Measurements from ENCODE around the gene ACOD1.
"Not testable (repeated sequence)": the region's sequence is repeated elsewhere in the genome, so short reads cannot be mapped to it uniquely, and the experiment has no call there.

The ACOD1 gene

DNA sequence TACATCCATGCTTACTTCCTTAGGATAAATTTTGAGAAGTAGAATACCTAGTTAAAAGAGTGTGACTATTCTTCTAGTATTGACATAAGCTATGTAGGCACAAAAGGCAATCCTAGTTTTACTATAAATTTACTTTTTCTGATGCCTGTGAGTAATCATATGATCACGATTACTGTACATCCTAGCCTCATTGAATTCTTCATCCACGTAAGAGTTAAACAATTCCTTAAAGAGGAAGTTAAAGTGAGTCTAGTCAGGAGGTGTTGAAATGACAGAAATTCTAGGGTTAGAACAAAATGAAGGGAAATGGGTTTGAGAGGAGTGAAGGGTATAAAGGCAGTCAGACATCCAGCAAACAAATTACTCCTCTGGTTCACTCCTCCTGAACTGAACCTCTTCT is at the start of gene ACOD1:
Gene ACOD1, plus strand, starts transcription at position 363 of the 400 bp plus-strand sequence. CDS start 48 bp downstream, outside the sequence.
- DNase-seq (ENCODE audit: low read depth in 2 of 2), result no peak

GRCh38 chr13:76899066-76899465 is 49.2 kb upstream of the ACOD1 start:
- not testable (repeated sequence) for DNase-seq (ENCODE audit: low read depth in 2 of 2)

DNA sequence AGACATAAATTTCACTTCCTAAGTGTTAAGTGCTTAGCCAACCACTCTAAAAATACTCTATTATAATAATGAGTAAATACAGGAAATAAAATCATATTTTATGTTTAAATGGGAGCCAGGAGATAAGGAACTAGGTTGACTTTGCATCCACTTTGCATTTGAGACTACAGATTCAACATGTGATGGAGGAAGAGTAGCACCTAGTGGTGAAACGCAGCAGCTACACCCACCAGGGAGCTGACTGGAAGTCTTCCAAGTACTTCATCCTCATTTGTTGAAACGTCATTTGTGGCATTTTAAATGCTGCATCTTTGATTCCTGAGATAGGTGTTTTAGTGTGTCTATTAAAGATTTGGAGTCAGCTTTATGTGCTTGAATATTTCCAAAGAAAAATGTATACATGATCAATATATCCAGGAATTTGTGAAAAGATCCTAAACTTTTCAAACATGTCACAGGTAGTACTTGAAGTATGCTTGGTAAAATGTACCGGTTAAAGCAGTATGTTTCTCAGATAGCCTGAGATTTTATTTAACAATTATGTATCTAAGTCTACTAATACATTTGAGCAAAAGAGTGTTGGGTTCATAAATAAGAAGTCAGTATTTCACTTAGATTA is 44.7 kb upstream of the ACOD1 start:
- peak; percentile 4 to 51 for DNase-seq (ENCODE audit: low read depth in 2 of 2)

DNA sequence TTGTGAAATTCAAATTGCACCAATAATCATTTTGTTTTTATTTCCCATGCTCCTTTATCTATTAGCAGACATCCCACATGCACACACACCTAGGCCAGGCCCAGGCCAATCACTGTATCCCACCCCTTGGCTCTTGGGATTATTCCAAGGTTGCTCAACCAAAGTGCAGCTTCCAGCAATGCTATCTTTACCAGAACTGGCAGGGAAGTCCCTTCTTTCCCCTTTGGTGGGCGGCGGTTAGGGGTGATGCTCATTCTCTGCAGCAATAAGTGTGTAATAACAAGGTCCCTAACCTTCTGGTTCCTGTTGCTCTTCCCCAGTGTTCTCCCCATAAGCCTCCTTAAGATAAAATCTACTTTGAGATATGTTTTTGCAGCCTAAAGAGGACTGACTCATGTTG is 43.8 kb upstream of the ACOD1 start:
- no peak for DNase-seq (ENCODE audit: low read depth in 2 of 2)

DNA sequence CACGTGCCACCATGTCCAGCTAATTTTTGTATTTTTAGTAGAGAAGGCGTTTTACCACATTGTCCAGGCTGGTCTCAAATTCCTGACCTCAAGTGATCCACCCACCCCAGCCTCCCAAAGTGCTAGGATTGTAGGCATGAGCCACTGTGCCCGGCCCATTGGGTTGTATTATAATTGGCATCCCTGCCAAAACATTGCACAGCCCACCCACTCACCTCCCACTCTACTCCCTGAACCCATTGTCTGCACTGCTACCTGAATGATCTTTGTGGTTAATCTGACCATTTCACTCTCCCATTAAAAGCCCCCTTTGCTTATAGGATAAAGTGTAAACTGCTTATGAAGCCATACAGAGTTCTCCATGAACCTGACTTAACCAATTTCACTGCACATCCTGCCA is 35.8 kb upstream of the ACOD1 start:
- DNase-seq (ENCODE audit: low read depth in 2 of 2), result no peak

DNA sequence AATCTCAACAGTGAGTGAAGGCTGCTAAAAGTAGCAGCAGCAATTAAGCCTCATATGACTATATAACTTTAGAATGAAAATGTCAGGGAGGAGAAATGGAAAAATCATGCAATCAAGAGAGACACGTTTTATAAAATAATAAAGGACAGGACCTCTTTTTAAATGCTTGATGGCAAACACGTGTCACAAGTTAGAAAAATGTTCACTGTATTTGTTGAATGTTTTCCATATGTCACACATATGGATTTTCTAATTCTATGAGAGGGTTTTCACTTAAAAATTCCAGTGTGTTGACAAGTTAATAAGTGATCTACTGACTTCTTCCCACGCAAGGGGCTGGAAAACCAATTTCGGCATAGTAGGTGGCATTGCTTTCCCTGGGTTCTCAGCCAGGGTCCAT is 34.4 kb upstream of the ACOD1 start:
- DNase-seq (ENCODE audit: low read depth in 2 of 2), result no peak

DNA sequence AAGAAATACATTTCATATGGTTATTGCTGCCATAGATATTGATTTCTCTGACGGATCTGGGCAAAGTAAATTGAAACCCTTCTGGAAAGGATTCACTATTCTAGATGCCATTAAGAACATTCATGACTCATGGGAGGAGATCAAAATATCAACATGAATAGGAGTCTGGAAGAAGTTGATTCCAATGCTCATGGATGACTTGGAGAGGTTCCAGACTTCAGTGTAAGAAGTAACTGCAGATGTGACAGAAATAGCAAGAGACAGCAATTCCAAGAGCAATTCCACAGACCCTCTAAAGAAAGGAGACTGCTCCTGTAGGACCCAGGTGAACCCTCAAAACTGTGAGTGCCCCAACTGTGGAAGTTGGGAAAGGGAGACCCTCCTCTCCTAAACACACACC is 31.2 kb upstream of the ACOD1 start:
- no peak for DNase-seq (ENCODE audit: low read depth in 2 of 2)

DNA sequence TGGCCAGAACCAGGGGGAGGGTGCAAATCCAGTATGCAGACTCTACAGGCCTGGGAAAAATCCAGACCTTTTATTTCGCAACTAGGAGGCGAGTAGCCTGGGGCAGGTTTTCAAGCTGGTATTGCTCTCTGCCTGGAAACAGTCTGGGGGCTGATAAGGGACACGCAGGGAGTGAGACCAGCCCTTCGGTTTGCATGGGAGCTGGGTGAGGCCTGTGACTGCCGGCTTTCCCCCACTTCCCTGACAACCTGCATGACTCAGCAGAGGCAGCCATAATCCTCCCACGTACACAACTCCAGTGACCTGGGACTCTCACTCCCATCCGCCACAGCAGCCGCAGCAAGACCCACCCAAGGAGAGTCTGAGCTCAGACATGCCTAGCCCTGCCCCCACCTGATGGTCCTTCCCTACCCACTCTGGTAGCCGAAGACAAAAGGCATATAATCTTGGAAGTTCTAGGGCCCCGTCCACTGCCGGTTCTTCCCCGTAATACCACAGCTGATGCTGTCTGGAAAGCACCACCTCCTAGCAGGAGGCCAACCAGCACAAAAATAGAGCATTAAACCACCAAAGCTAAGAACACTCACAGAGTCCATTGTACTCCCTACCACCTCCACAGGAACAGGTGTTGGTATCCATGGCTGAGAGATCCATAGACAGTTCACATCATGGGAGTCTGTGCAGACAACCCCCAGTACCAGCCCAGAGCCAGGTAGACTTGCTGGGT is 30.4 kb upstream of the ACOD1 start:
- not testable (repeated sequence) for DNase-seq (ENCODE audit: low read depth in 2 of 2)

DNA sequence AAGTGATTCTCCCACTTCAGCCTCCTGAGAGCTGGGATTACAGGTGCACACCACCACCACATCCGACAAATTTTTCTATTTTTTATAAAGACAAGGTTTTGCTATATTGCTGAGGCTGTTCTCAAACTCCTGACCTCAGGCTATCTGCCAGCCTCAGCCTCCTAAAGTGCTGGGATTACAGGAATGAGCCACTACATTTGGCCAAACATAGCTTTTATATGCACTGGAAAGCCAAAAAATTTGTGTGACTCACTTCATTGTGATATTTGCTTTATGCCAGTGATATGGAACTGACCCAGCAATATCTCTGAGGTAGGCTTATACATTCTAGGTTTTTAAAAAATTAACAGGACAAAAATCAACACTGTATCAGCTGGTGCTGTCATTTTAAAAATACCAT is 26.8 kb upstream of the ACOD1 start:
- no peak for DNase-seq (ENCODE audit: low read depth in 2 of 2)

DNA sequence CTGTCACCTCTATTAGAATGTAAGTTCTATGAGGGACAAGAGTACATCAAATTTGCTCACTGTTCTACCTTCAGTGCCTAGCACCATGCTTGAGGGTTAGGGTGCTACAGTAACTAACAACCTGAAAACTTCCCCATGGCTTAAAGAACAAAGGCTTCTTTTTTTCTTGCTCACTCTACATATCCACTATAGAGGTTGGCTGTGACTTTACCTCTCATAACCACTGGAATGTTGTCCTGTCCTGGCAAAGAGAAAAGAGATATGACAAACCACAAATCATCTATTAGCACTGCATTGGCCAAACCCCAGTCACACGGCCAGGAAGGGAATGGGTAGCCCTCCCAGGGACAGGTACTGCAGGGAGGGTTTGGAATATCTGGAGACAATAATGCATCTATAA is 23.2 kb upstream of the ACOD1 start:
- no peak for DNase-seq (ENCODE audit: low read depth in 2 of 2)

DNA sequence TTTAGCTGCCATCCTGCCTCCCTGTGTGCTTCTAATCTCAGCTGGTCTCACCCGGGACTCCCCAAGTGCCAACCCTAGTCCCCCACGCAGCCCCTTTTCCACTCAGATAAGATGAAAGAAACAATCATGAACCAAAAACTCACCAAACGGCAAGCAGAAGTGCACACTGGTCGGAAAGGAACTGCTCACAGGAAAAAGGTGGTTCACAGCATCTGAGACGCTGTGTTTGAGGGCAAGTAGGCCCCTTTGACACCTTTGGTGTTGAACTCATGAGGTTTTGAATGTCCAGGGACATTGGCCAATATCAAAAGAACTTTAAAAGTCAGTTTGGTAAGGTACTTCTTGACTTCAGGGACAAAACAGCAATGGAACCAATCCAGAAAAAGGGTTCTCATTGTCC is 20.4 kb upstream of the ACOD1 start:
- no peak for DNase-seq (ENCODE audit: low read depth in 2 of 2)

DNA sequence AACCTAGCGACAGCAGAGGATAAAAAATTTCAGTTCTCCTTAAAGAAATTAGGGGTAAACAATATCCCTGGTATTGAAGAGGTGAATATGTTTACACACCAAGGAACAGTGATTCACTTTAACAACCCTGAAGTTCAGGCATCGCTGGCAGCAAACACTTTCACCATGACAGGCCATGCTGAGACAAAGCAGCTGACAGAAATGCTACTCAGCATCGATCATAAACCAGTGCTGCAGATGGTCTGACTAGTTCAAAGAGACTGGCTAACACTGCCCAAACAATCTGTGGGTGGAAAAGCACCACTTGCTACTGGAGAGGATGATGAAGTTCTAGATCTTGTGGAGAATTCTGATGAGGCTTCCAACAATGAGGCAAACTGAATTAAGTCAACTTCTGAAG is 19.9 kb upstream of the ACOD1 start:
- no peak for DNase-seq (ENCODE audit: low read depth in 2 of 2)

GRCh38 chr13:76929320-76929719 is 19.0 kb upstream of the ACOD1 start:
- no peak for DNase-seq (ENCODE audit: low read depth in 2 of 2)

DNA sequence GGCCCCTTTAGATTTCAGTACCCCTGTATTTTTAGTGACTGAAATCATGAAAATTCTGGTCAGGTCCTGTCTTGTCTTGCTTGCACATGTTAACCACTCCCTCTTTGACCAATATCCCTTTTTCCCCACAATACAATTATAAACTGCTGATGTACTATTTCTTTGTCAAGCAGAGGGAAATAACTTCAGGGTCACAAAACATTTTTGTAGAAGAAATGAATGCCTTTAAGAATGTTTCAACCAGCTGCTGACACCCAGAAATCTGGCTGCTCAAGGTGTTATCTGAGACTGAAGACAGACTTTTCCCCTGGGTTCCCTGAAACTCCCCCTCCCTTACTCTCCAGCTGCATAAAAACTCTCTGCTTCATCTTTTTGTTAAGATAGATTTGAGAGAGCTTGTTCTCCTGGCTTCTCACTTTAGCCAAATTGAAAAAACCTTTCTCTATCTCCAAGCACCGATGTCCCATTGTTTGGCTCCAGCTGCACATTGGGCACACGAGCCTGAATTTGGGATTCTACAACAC is 18.4 kb upstream of the ACOD1 start:
- no peak for DNase-seq (ENCODE audit: low read depth in 2 of 2)

DNA sequence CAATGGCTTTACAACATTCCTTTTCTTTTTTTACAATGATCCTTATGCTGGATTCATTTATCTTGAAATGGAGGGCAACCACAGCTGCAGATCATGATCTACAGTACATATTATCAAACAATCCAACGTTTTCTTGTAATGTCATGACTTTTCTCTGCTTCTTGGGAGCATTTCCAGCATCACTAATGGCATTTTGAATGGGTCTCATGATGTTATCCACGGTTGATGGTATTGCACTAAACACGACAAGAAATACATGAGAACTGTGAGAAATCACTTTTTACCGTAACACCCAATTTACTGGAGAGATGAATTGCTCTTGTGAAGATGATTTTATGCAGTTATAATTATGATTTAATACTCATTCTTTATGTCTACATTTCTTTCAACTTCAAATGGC is 16.2 kb upstream of the ACOD1 start:
- no peak for DNase-seq (ENCODE audit: low read depth in 2 of 2)

DNA sequence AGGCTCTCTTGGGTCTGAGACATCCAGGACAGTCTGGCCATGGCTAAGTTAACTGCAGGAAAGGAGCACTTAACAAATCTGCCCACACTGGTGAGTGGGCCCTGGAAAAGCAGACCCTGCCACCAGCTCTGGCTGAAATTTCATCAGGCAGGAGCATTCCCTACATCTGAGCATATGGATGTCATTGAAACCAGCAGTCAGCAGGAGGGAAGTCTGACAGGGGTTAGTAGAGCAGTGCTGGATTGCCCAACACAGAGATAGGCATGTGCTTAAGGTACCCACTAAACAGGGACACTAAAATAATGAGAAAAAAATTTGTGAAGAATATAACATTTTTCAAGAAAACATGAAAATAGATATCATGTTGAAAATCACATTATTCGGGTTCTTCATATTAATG is 13.6 kb upstream of the ACOD1 start:
- no peak for DNase-seq (ENCODE audit: low read depth in 2 of 2)

- DNase-seq (ENCODE audit: low read depth in 2 of 2), result no peak
Measured at GRCh38 chr13:76936763-76937162, 11.5 kb upstream of the ACOD1 start.

DNA sequence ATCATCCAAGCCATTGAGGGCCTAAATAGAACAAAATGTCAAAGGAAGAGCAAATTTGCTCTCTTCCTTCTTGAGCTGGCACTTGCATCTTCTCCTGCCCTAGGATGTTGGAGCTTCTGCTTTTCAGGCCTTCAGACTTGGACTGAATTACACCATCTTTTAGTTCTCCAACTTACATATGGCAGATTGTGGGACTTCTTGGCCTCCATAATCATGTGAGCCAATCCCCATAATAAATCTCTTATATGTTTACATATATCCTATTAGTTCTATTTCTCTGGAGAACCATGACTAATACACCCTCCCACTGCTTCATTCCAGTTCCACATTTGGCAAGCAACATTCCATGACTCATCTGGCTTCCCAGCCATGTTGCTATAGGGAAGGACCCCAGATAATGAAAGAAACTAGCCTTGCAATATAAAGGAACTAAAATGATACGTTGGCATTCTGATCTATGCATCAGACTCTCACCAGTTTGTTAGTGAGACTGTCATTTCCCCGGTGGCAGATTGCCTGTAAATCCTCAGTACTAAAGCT is 11.0 kb upstream of the ACOD1 start:
- DNase-seq (ENCODE audit: low read depth in 2 of 2), result no peak

- no peak for DNase-seq (ENCODE audit: low read depth in 2 of 2)
Measured at GRCh38 chr13:76939215-76939614, 9.1 kb upstream of the ACOD1 start.

DNA sequence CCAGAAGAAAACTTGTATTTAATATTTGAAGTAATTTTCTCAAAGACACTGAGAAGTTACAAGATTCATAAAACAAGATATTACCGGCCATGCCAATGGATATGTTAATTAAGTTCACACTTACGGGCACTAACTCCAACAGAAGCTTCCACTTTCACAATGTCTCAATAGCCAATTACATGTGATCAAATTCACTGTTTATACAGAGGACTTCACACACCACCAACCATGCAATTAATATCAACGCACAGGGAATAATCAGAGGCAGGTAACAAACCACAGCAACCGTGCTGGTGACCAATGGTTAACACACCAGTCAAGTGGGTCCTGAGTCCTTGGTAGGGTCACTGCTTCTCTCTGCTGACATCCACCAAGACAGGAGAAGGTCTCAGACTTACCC is 5.9 kb upstream of the ACOD1 start:
- no peak for DNase-seq (ENCODE audit: low read depth in 2 of 2)

DNA sequence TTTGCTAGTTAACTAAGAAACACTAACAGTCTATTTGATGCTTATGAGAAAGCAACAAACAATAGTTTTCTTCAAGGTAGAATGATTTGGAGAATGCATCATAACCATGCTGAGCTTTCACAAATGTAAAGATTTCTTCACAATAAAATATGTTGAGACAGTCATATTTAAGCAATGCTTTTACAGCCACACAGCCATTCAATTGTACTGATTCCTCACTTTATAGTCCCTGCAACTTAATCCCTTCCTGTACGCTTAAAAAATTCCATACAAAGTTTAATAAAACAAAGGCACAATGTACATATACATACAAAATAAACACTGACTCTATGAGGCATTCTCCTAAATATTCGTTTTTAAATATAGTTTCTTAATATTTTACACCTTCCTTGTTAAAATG is 4.7 kb upstream of the ACOD1 start:
- no peak for DNase-seq (ENCODE audit: low read depth in 2 of 2)

DNA sequence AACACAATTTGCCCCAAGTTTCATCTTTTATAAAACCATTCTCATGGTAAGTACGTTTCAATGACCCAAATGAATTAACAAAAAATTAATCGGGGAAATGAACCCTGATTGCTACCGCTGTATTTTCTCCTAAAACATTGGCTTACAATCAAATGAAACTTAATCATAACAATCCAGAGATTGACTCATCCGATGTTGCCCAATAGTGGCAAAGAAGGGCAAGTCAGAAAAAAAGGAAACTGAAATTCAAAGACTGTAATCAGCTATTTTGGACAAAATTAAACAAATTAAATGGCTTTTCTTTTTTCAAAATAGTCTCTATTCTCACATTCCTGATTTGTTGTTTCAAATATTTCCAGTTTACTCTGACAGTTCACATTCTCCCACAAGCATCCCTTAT is 3.9 kb upstream of the ACOD1 start:
- no peak for DNase-seq (ENCODE audit: low read depth in 2 of 2)

DNA sequence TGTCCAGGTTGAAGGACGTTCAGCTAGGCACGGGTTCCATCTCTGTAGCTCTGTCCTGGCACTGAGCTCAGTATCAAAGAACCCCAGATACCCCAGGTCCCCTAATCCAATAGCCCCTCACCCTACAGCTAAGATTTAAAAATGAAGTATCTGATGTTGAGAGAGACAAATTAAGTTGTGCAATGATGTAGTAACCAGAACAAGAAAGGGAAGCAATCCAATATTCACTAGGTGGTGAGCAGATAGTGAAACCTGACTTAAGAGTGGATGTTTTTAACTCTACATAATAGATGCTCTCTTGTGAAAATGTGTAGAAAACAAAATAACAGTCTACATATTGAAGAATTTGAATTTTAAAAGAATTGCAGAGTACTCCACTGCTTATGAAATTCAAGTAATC is 1.8 kb downstream of the ACOD1 start:
- DNase-seq (ENCODE audit: low read depth in 2 of 2), result no peak

Measured in stimulated activated CD8-positive, alpha-beta memory T cell treated with anti-CD3 and anti-CD28 coated beads, Interleukin-2, amount 100 ng/mL, for 48 hours (primary cell).